ENCODE results near the gene BGLAP. TPM values are rescaled to one million over a fixed set of nuclear protein-coding genes. Genes with fewer than 3 reads are reported as not detected.

BGLAP gene
- total RNA-seq, 1 experiment from 2014 or later, result 2.3 TPM

DNA sequence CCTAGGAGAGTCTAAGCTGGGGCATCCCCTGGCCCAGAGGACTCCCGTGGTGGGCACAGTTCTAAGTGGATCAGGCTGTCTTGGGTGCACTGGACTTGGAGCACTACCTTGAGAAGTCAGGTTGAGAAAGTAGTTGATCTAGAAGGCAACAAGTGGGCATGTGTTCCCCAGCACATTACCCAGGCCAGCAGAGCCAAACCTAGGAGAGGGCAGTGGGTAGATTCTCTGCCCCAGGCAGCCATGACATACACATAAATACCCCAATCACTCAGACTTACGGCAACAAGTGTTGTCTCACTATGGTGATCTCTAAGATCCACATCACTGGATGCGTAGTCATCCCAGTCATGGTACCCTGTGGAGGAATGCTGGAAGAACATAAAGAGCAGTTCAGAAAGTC is 30.7 kb upstream of the BGLAP start:
- ChIA-PET CTCF (interaction anchor here (0.9 to 2.1 kb wide), 3 partner anchors 14 to 81 kb away, joined by 3 to 8 read pairs (median 6); partner anchors contain the start of gene SLC25A44), POLR2A (interaction anchor here (1.2 kb wide), 1 partner anchor 18 kb away, joined by 4 read pairs; the partner anchor contains the start of gene SLC25A44)
- peaks cover 29% of the 10 kb centered on the region for H3K4me1 Mint-ChIP-seq
- peaks cover 13% of the 10 kb centered on the region for H3K36me3 Mint-ChIP-seq
- TF ChIP-seq ZNF317 (CRISPR knock-in tag; IDR thresholded peaks at IDR 0.05; ENCODE audit: borderline replicate concordance, low read depth) (no peak), GRHL2 (CRISPR knock-in tag; IDR thresholded peaks at IDR 0.05; ENCODE audit: insufficient replicate concordance, severe bottlenecking) (no peak), TEAD4 (CRISPR knock-in tag; IDR thresholded peaks at IDR 0.05) (no peak), USF2 (CRISPR knock-in tag; IDR thresholded peaks at IDR 0.05) (no peak), CTCF (IDR thresholded peaks at IDR 0.05) (no peak), RORB (CRISPR knock-in tag; IDR thresholded peaks at IDR 0.05) (no peak), MYBL2 (CRISPR knock-in tag; IDR thresholded peaks at IDR 0.05) (no peak), FOXP1 (CRISPR knock-in tag; IDR thresholded peaks at IDR 0.05; ENCODE audit: borderline replicate concordance) (no peak)
- no peaks in the 10 kb centered on the region for H3K27me3 Mint-ChIP-seq (ENCODE audit: low read depth)
- ATAC-seq, result no peak
- peak overlapping the region; percentile 10; the same call in 1 of the 2 replicates for H3K4me3 Mint-ChIP-seq
- DNase-seq (ENCODE audit: low spot score), result no peak
- H3K9me3 Mint-ChIP-seq, result no peaks in the 10 kb centered on the region
- H3K27ac Mint-ChIP-seq, result 0 out of 2 replicates have a peak overlapping the region, but pooled peaks have one; percentile 35

- ATAC-seq, result no peak
- CTCF ChIA-PET, result interaction anchor here (0.8 to 4.4 kb wide), 18 partner anchors 13 to 187 kb away, joined by 3 to 71 read pairs (median 4); partner anchors contain the start of genes MEX3A and SLC25A44
- Mint-ChIP-seq H3K27me3 (ENCODE audit: low read depth) (no peaks in the 10 kb centered on the region), H3K36me3 (peaks cover 13% of the 10 kb centered on the region), H3K27ac (peak overlapping the region; percentile 99), H3K9me3 (no peaks in the 10 kb centered on the region), H3K4me3 (peak overlapping the region; percentile 94), H3K4me1 (peaks cover 29% of the 10 kb centered on the region)
- POLR2A ChIA-PET, result interaction anchor here (1.0 to 1.6 kb wide), 11 partner anchors 13 to 106 kb away, joined by 3 to 10 read pairs (median 5); partner anchors contain the start of gene SLC25A44
- TF ChIP-seq NFATC4 (CRISPR knock-in tag; IDR thresholded peaks at IDR 0.05) (no peak), PRDM15 (CRISPR knock-in tag; IDR thresholded peaks at IDR 0.05) (no peak), E2F5 (CRISPR knock-in tag; IDR thresholded peaks at IDR 0.05) (no peak), OVOL2 (CRISPR knock-in tag; IDR thresholded peaks at IDR 0.05; ENCODE audit: borderline replicate concordance) (no peak), NR3C1 (CRISPR knock-in tag; conservative IDR thresholded peaks at IDR 0.05; ENCODE audit: low read depth) (no peak)
- DNase-seq (ENCODE audit: low spot score), result no peak
Measured at GRCh38 chr1:156212130-156212529, 29.9 kb upstream of the BGLAP start.

Measured in WTC11 (cell line).